Activated T-helper 2 cell treated with anti-CD3 and anti-CD28 coated beads, Interferon-gamma antibody, Interleukin-2, Interleukin-4, amounts not matched to agents 10 μg/mL and 5 μg/mL and 100 μg/mL, durations not matched to agents 14 hours and 24 hours and 36 hours (primary cell): Measurements from ENCODE around the gene SLC12A7. TPM values are rescaled to one million over a fixed set of nuclear protein-coding genes. Genes with fewer than 3 reads are reported as not detected.

Experiments
- DNase-seq: peaks from one replicate; pipeline ENCODE4 v3.0.0; 2021; ENCODE audit warnings: low spot score
- H3K27ac Mint-ChIP-seq: one replicate; pipeline ENCODE4 v1.8.0; 2021; ENCODE audit warnings: mixed read lengths
- H3K27me3 Mint-ChIP-seq: one replicate; pipeline ENCODE4 v1.8.0; 2021; ENCODE audit warnings: low read depth, mixed read lengths
- H3K36me3 Mint-ChIP-seq: one replicate; pipeline ENCODE4 v1.8.0; 2021; ENCODE audit warnings: low read depth, mixed read lengths
- H3K4me1 Mint-ChIP-seq: one replicate; pipeline ENCODE4 v1.8.0; 2021; ENCODE audit warnings: low read depth, mixed read lengths
- H3K4me3 Mint-ChIP-seq: one replicate; pipeline ENCODE4 v1.8.0; 2021; ENCODE audit warnings: low read depth, mild to moderate bottlenecking, moderate library complexity, mixed read lengths
- H3K9me3 Mint-ChIP-seq: one replicate; pipeline ENCODE4 v1.8.0; 2021; ENCODE audit warnings: mixed read lengths
- intact Hi-C: fragments of 100-400 bp; cut with micrococcal nuclease; formaldehyde crosslinking; loops from one replicate; pipeline ENCODE4 v1.15.1; 2023
- total RNA-seq: library from RNA; stranded (reverse); gene quantifications from 2 replicates; pipeline ENCODE4 v1.2.3, GENCODE V29; 2022

Gene SLC12A7
- total RNA-seq, 1 donor from 2014 or later: 31.9 TPM

DNA sequence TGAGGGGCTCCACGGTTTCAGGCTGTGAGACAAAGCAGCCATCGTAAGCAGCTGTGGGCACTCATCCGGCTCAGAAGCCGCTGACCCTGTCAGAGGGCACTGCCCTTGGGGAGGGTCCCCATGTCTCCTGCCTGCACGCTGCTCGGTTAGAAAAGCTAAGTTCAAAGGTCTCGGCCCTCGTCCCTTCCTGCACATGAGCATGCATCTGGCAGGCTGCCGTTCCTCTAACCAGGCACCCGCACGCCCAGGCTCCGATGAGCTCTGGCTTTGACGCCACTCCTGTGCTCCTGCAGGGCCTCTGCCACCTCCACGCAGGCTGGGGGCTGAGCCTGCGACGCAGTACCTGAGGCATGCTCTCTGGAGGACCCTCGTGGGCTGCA, 52.0 kb downstream of the SLC12A7 start:
- Mint-ChIP-seq H3K27me3 (no peaks in the 10 kb centered on the region), H3K27ac (no peak overlapping the region), H3K36me3 (peaks cover 12% of the 10 kb centered on the region), H3K9me3 (no peaks in the 10 kb centered on the region), H3K4me3 (no peak overlapping the region), H3K4me1 (no peaks in the 10 kb centered on the region)
- no peak for DNase-seq
- intact Hi-C loops: no loop called here

GRCh38 chr5:1058988-1059883, 52.6 kb downstream of the SLC12A7 start:
- intact Hi-C loops: no loop called here
- Mint-ChIP-seq H3K36me3 (peaks cover 7% of the 10 kb centered on the region), H3K4me3 (no peak overlapping the region), H3K27ac (no peak overlapping the region), H3K9me3 (no peaks in the 10 kb centered on the region), H3K27me3 (no peaks in the 10 kb centered on the region), H3K4me1 (no peaks in the 10 kb centered on the region)
- no peak for DNase-seq

DNA sequence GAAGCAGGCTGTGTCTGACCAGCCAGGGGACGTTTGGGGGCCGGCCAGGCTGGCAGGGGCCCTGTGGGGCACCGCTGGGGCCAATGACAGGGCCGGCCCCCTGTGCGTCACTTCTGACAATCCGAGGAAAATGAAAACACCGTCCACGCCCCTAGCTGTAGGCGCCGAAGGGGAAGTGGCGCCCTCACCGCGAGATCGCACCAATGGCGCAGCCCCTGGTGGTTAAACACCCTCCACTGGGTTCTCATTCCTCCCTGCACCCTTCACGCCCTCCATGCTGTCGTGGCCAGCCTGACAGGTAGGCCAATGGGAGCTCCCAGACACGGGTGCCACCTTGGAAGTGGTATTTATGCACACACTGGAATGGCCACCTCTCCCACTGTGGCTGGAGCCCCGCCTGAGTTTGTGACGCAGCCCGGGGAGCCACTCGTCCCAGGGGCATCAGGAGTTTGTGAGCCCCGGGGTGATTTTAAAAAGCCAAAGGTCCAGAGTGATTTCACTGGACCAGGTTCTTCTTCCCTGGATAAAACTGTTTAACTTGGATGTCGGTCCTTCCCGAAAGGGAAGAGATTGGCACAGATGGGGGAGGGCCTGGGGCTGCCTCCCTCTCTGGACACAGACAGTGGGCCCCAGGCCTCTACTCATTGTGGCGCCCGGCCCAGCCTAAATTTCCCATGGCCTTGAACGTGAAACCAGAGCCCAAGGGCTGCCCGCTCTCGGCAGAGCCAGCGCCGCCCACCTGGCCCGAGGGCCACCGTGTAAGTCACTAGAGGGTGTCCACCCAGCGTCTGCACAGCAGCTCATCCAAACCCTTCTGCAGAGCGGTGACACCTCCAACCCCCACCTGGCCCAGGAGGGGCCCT, 53.5 kb downstream of the SLC12A7 start:
- no peak overlapping the region for H3K4me3 Mint-ChIP-seq
- H3K36me3 Mint-ChIP-seq: peaks cover 7% of the 10 kb centered on the region
- intact Hi-C loops: no loop called here
- H3K27ac Mint-ChIP-seq: no peak overlapping the region
- no peaks in the 10 kb centered on the region for H3K27me3 Mint-ChIP-seq
- no peaks in the 10 kb centered on the region for H3K9me3 Mint-ChIP-seq
- no peaks in the 10 kb centered on the region for H3K4me1 Mint-ChIP-seq
- no peak for DNase-seq

DNA sequence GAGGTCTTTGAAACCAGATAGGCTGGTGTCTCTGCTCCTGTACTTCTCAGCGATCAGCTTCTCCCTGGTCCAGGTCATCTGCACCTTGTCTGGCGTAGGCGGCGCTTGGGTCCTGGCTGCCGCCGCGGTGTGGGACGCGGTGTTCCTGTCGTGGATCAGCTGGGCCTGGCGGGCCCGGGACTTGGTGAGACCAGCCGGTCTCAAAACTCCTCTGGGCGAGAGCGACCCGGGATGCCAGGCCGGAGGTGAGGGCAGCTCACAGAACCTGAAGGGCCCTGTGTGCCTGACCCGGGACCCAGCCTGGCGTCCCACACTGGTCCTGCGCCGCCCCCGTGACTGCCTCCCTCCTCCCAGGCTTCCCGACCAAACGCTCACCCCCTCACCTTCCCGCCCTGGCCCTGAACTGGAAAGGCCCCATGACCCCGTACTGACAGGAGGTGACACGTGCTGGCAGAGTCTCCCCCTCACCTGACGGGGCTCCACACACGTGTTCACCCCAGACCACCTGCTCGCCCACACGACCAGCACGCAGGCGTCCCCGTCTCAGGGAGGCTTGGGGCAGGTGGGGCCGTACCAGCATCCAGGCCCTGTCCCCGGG, 54.3 kb downstream of the SLC12A7 start:
- no peak overlapping the region for H3K27ac Mint-ChIP-seq
- H3K4me1 Mint-ChIP-seq: no peaks in the 10 kb centered on the region
- H3K27me3 Mint-ChIP-seq: no peaks in the 10 kb centered on the region
- peaks cover 7% of the 10 kb centered on the region for H3K36me3 Mint-ChIP-seq
- H3K4me3 Mint-ChIP-seq: no peak overlapping the region
- DNase-seq: no peak
- no peaks in the 10 kb centered on the region for H3K9me3 Mint-ChIP-seq
- intact Hi-C loops: no loop called here

GRCh38 chr5:1056611-1057484, 55.0 kb downstream of the SLC12A7 start:
- no peaks in the 10 kb centered on the region for H3K27me3 Mint-ChIP-seq
- no peaks in the 10 kb centered on the region for H3K9me3 Mint-ChIP-seq
- H3K27ac Mint-ChIP-seq: no peak overlapping the region
- peaks cover 10% of the 10 kb centered on the region for H3K36me3 Mint-ChIP-seq
- DNase-seq: no peak
- H3K4me1 Mint-ChIP-seq: no peaks in the 10 kb centered on the region
- no peak overlapping the region for H3K4me3 Mint-ChIP-seq
- intact Hi-C loops: no loop called here

GRCh38 chr5:1055896-1056610, 55.8 kb downstream of the SLC12A7 start:
- peaks cover 12% of the 10 kb centered on the region for H3K36me3 Mint-ChIP-seq
- H3K27me3 Mint-ChIP-seq: no peaks in the 10 kb centered on the region
- no peak overlapping the region for H3K4me3 Mint-ChIP-seq
- DNase-seq: no peak
- intact Hi-C loops: no loop called here
- H3K27ac Mint-ChIP-seq: no peak overlapping the region
- H3K4me1 Mint-ChIP-seq: no peaks in the 10 kb centered on the region
- H3K9me3 Mint-ChIP-seq: no peaks in the 10 kb centered on the region

DNA sequence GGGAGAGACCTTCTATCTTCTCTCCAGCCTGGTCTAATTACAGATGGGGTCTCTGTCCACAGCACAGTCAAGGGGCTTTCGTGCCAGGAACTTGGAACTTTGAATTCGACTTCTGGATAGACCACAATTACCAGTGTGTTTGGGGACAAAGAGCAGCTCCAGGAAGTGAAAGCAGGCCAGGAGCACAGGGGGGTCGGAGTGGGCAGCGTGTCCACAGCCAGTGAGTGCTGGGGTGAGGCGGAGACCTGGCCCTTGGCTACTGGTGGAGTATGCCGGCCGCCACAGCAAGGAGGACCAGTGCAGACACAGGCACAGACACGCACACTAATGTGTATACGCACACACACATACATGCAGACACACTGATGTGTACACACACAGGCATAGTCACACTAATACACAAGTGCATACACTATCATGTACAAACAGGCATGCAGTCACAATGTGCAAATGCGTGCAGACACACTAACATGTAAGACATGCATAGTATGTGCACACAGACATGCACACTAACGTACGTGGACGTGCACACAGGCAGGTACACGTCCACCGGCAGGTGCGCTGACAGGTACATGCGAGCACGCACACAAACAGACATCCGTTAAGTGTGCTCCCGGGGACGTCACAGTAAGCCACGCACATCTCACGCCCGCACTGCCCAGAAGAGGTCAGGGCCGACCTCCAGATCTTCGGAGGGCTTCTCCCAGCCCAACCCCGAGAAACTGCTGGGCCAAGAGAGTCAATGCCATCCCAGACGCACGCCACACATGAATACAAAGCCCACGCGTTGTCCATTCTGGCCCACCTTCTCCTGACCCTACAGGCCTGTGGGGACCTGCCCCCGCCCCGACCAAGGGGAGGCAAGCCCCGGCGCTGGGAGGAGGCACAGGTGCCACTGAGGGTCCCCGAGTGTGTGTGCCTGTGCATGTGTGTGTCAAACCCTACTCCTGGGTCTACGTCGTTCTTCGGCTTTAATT, 56.8 kb downstream of the SLC12A7 start:
- Mint-ChIP-seq H3K9me3 (no peaks in the 10 kb centered on the region), H3K4me3 (no peak overlapping the region), H3K36me3 (peaks cover 12% of the 10 kb centered on the region), H3K4me1 (no peaks in the 10 kb centered on the region), H3K27ac (no peak overlapping the region), H3K27me3 (no peaks in the 10 kb centered on the region)
- DNase-seq: no peak
- intact Hi-C loops: no loop called here

- intact Hi-C loops: no loop called here
- DNase-seq: no peak
- Mint-ChIP-seq H3K4me3 (no peak overlapping the region), H3K27me3 (no peaks in the 10 kb centered on the region), H3K27ac (no peak overlapping the region), H3K4me1 (no peaks in the 10 kb centered on the region), H3K36me3 (peaks cover 12% of the 10 kb centered on the region), H3K9me3 (no peaks in the 10 kb centered on the region)
Measured at GRCh38 chr5:1054018-1054798, 57.7 kb downstream of the SLC12A7 start.

GRCh38 chr5:1053391-1054017, 58.4 kb downstream of the SLC12A7 start:
- H3K36me3 Mint-ChIP-seq: peaks cover 14% of the 10 kb centered on the region
- no peaks in the 10 kb centered on the region for H3K4me1 Mint-ChIP-seq
- no peak for DNase-seq
- no peak overlapping the region for H3K27ac Mint-ChIP-seq
- peaks cover 1% of the 10 kb centered on the region for H3K9me3 Mint-ChIP-seq
- H3K27me3 Mint-ChIP-seq: no peaks in the 10 kb centered on the region
- H3K4me3 Mint-ChIP-seq: no peak overlapping the region
- intact Hi-C loops: no loop called here

DNA sequence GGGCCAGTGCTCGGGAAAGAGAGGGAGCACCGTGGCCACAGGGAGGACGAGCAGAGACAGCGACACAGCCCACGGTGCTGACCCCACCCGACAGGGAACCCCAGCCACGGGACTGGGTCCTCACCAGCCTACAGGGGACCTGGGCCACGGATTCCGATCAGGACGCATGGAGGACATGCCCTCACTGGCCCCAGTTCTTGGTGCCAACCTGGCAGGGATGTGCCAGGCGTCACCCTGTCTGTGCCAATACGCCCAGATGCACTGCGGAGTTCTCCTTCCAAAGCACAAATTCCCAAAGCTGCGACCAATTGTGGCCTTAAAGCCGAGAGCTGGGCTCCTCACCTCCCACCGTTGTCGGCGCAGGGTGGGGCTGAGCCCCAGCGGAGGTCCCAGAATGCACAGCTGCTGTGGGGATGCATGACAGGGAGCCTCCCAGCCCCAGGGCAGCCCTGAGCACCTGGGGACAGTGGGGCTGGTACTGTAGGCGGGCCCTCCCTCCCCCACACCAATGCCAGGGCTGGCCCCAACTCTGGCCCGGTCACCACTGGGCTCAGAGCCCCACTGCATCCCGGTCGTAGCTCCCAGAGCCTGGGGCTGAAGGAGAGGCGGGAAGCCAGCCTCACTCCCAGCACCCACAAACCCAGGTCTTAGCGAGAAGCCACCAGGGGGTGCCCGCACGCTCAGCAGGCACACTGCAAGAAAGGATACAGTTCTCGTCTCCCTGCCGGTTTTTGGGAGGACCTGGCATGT, 59.0 kb downstream of the SLC12A7 start:
- peaks cover 8% of the 10 kb centered on the region for H3K9me3 Mint-ChIP-seq
- no peak overlapping the region for H3K27ac Mint-ChIP-seq
- H3K4me1 Mint-ChIP-seq: no peaks in the 10 kb centered on the region
- H3K4me3 Mint-ChIP-seq: no peak overlapping the region
- H3K36me3 Mint-ChIP-seq: peaks cover 21% of the 10 kb centered on the region
- H3K27me3 Mint-ChIP-seq: no peaks in the 10 kb centered on the region
- no peak for DNase-seq
- intact Hi-C loops: no loop called here
